Measurements from ENCODE around the gene GLYR1.

GRCh38 chr16:4803401-4803844, 43.7 kb downstream of the GLYR1 start:
- TF ChIP-seq CTCF (IDR thresholded peaks at IDR 0.05) (no peak), POLR2AphosphoS5 (IDR thresholded peaks at IDR 0.05) (no peak)

Data from esophagus muscularis mucosa (tissue), 3 donors.